Mesendoderm (in vitro differentiated cells): ENCODE data around the gene MET.

Experiments
- DNase-seq: peaks from one replicate; pipeline ENCODE4 v3.0.0; 2013
- H2AK5ac ChIP-seq: 2 replicates; pipeline ENCODE4 v1.6.1; 2013; ENCODE audit warnings: low read length, inconsistent platforms
- H2BK120ac ChIP-seq: 2 replicates; pipeline ENCODE4 v1.6.1; 2013; ENCODE audit warnings: low read depth, mild to moderate bottlenecking, low read length, moderate library complexity, mixed read lengths
- H2BK15ac ChIP-seq: replicated peaks from 2 replicates; pipeline ENCODE4 v1.6.1; 2013; ENCODE audit warnings: low read depth, mild to moderate bottlenecking, moderate library complexity
- H2BK5ac ChIP-seq: 2 replicates; pipeline ENCODE4 v1.6.1; 2013; ENCODE audit warnings: low read length, inconsistent platforms
- H3K18ac ChIP-seq: 2 replicates; pipeline ENCODE4 v1.6.1; 2013; ENCODE audit warnings: mild to moderate bottlenecking, low read length, mixed read lengths
- H3K23ac ChIP-seq: one replicate; pipeline ENCODE4 v1.6.1; 2013; ENCODE audit warnings: low read length
- H3K27ac ChIP-seq: 2 replicates; pipeline ENCODE4 v1.5.1; 2013; ENCODE audit warnings: low read depth, mild to moderate bottlenecking, inconsistent platforms, low read length, moderate library complexity
- H3K27me3 ChIP-seq: 2 replicates; pipeline ENCODE4 v1.6.1; 2013; ENCODE audit warnings: low read length, control low read depth, mild to moderate bottlenecking, inconsistent platforms; ENCODE audit not compliant: insufficient read depth, poor library complexity
- H3K36me3 ChIP-seq: 2 replicates; pipeline ENCODE4 v1.6.1; 2013; ENCODE audit warnings: low read length, inconsistent platforms; ENCODE audit not compliant: control insufficient read depth, insufficient read depth
- H3K4ac ChIP-seq: one replicate; pipeline ENCODE4 v1.6.1; 2013; ENCODE audit warnings: low read depth, mild to moderate bottlenecking, low read length, moderate library complexity
- H3K4me1 ChIP-seq: 2 replicates; pipeline ENCODE4 v1.6.1; 2013; ENCODE audit warnings: low read depth, low read length, inconsistent platforms; ENCODE audit not compliant: control insufficient read depth
- H3K4me2 ChIP-seq: 2 replicates; pipeline ENCODE4 v1.6.1; 2013; ENCODE audit warnings: low read length
- H3K4me3 ChIP-seq: 2 replicates; pipeline ENCODE4 v1.5.1; 2013; ENCODE audit warnings: mild to moderate bottlenecking, low read length
- H3K56ac ChIP-seq: one replicate; pipeline ENCODE4 v1.6.1; 2013; ENCODE audit warnings: low read length
- H3K79me1 ChIP-seq: 2 replicates; pipeline ENCODE4 v1.6.1; 2013; ENCODE audit warnings: low read length, inconsistent platforms
- H3K79me2 ChIP-seq: 2 replicates; pipeline ENCODE4 v1.6.1; 2013; ENCODE audit warnings: mild to moderate bottlenecking, low read length; ENCODE audit not compliant: control insufficient read depth, insufficient read depth
- H3K9ac ChIP-seq: 2 replicates; pipeline ENCODE4 v1.6.1; 2013; ENCODE audit warnings: low read length, inconsistent platforms
- H4K5ac ChIP-seq: one replicate; pipeline ENCODE4 v1.6.1; 2013; ENCODE audit warnings: low read length
- H4K8ac ChIP-seq: one replicate; pipeline ENCODE4 v1.6.1; 2013; ENCODE audit warnings: low read depth, mild to moderate bottlenecking, control low read depth, low read length, moderate library complexity
- WGBS: extraction: QIAGEN DNeasy Blood & Tissue Kit; methylation state at CpG from one replicate; pipeline ENCODE4 v1.1.7; 2013; ENCODE audit warnings: low lambda C conversion rate, missing lambda C conversion rate; ENCODE audit not compliant: insufficient coverage; ENCODE audit errors: extremely low coverage; 5-methylcytosine and 5-hydroxymethylcytosine counted together

The MET gene

DNA sequence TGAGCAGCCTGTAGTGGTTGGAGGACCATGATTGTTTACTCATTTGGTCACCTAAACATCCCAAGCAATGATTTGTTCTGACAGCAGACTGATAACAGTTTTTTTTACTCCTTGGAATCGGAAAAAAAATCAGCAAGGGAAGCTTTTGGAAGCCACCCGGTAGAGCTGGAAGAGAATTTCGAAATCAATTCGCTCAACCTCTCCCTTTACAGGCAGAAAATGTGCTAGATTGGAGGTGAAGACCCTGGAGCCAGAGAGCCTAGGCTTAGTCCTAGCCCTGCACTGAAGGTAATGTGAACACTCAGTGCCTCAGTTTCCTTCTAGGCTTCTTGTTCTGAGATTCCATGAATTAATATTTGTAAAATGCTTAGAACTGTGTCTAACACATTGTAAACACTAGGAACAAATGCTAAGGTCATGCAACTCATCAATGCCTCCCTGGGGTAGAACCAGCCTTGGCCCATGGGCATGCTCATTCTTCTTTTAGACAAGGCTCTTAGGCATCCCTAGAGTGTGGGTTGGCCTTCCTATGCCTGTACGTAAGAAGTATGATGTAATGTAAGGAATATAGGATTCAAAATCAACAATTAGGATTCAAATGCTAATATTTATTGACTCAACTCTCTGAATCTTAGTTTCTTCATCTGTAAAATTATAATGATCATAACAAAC lies 52.7 kb downstream of the MET start:
- no CpG with 5 or more reads among the region's 5 CpGs for WGBS

DNA sequence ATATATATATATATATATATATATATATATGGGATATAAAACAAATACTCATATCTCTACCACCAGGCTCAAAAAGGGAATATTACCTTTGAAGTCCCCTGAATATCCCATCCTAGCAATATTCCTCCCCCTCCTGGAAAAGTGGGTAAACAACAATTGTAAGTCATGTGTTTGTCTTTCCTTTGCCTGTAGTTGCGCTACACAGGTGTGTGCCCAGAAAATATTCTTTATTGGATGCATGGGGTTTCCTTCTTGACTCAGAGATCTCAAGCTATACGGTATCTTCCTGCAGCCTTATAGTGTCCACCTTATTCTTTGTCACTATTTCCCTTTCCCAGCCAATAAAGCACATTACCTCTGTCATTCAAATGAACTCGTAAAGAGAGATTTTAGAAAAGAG lies 54.2 kb downstream of the MET start:
- no peaks in the 10 kb centered on the region for H3K79me2 ChIP-seq

More for the DNA sequence above, 52.7 kb downstream of the MET start:
- Histone ChIP-seq H3K56ac (no peak overlapping the region), H2BK15ac (no peak overlapping the region), H3K4me2 (no peak overlapping the region), H4K5ac (no peak overlapping the region), H3K79me1 (no peaks in the 10 kb centered on the region), H2BK120ac (no peak overlapping the region), H3K4me3 (no peak overlapping the region), H3K36me3 (no peaks in the 10 kb centered on the region), H3K27ac (no peak overlapping the region), H3K23ac (no peak overlapping the region), H3K27me3 (no peaks in the 10 kb centered on the region), H4K8ac (no peak overlapping the region), H3K4ac (no peak overlapping the region), H2BK5ac (no peak overlapping the region), H3K18ac (no peak overlapping the region), H3K9ac (no peak overlapping the region), H2AK5ac (no peak overlapping the region), H3K4me1 (peaks cover 2% of the 10 kb centered on the region), H3K79me2 (no peaks in the 10 kb centered on the region)
- no peak for DNase-seq

DNA sequence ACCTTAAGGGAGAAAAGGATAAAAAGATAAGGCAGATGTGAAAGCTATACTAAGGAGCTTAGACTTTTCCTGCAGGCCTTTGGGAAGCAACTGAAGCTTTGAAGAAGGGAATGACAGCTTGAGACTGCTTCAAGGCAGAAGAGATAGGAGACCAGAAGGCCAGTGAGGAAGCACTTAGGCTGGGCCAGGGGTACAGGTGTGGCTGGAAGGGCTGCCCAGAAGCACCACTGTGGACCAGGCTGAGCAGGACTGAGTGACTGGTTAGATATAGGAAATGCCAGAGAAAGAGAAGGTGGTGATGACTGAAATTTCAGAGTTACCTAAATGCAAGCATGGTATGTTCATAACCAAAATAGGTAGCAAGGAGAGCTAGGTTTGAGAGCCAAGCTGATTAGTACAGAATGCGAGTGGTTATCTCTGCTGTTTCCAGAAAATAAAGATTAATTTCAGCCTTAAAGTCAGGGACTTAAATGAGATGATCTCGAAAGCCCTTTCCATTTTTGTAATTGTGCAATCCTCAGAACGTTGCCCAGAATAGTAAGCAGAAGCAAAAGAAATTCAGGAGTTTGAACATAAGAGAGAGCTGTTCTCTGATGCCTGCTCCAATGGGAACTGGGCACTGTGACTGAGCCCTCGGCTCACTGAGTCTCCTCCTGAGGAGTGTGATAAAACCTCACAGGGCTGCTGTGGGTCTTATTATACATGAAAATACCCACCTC lies 54.9 kb downstream of the MET start:
- no peak overlapping the region for H3K18ac ChIP-seq
- H3K23ac ChIP-seq: no peak overlapping the region
- H2BK5ac ChIP-seq: no peak overlapping the region
- H3K4me1 ChIP-seq: peaks cover 2% of the 10 kb centered on the region
- H3K79me1 ChIP-seq: no peaks in the 10 kb centered on the region
- no peak overlapping the region for H3K4me2 ChIP-seq
- no peak overlapping the region for H3K56ac ChIP-seq
- H2AK5ac ChIP-seq: no peak overlapping the region
- no peak overlapping the region for H3K4me3 ChIP-seq
- no peak overlapping the region for H3K9ac ChIP-seq
- no peaks in the 10 kb centered on the region for H3K36me3 ChIP-seq
- H3K27me3 ChIP-seq: no peaks in the 10 kb centered on the region
- no peak overlapping the region for H3K27ac ChIP-seq
- no peaks in the 10 kb centered on the region for H3K79me2 ChIP-seq
- H4K8ac ChIP-seq: no peak overlapping the region
- no peak overlapping the region for H2BK120ac ChIP-seq
- peak; percentile 35 for DNase-seq
- H4K5ac ChIP-seq: no peak overlapping the region
- no peak overlapping the region for H2BK15ac ChIP-seq
- H3K4ac ChIP-seq: no peak overlapping the region
- no CpG with 5 or more reads among the region's 4 CpGs for WGBS

More for the DNA sequence above, 54.2 kb downstream of the MET start:
- H3K36me3 ChIP-seq: no peaks in the 10 kb centered on the region
- H3K27me3 ChIP-seq: no peaks in the 10 kb centered on the region
- no peak overlapping the region for H2BK15ac ChIP-seq
- H3K56ac ChIP-seq: no peak overlapping the region
- no peak overlapping the region for H3K4me3 ChIP-seq
- no peak overlapping the region for H3K4ac ChIP-seq
- no peak overlapping the region for H4K5ac ChIP-seq
- no peak overlapping the region for H3K4me2 ChIP-seq
- no peak overlapping the region for H2BK5ac ChIP-seq
- no peak overlapping the region for H3K27ac ChIP-seq
- no peak overlapping the region for H2BK120ac ChIP-seq
- no CpG with 5 or more reads among the region's 3 CpGs for WGBS
- H2AK5ac ChIP-seq: no peak overlapping the region
- H3K23ac ChIP-seq: no peak overlapping the region
- no peak overlapping the region for H4K8ac ChIP-seq
- H3K79me1 ChIP-seq: no peaks in the 10 kb centered on the region
- H3K9ac ChIP-seq: no peak overlapping the region
- peaks cover 2% of the 10 kb centered on the region for H3K4me1 ChIP-seq
- no peak for DNase-seq
- H3K18ac ChIP-seq: no peak overlapping the region

DNA sequence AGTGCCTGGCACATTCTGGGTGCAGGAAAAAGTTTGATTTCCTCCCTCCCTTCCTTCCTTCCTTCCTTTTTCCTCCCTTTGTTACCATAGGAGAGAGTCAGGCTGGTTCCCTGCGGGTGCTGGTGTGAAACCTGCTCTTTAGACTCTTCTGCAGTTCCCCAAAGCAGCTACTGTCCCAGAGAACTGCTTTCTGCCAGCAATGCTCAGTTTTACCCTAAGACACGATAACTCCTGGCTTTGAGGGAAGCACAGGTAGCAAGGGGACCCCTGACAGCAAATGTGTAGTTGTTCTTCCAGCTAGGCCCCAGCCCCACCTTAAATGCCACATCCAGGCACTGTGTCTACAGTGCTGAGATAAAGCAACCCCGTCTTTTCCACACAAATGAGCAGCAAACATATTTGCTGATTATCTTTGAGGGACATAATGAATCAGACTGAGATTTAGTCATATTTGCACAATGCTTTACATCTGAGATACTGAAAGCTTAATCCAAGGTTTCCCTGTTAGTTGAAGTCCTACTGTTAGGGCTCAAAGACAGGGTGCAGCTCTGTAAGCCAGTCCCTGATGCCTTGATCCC lies 55.5 kb downstream of the MET start:
- WGBS: no CpG with 5 or more reads among the region's 3 CpGs
- Histone ChIP-seq H3K79me2 (no peaks in the 10 kb centered on the region), H3K27ac (no peak overlapping the region), H2BK120ac (no peak overlapping the region), H4K5ac (no peak overlapping the region), H2AK5ac (peak overlapping the region; percentile 15), H2BK15ac (no peak overlapping the region), H3K9ac (no peak overlapping the region), H3K36me3 (no peaks in the 10 kb centered on the region), H3K27me3 (no peaks in the 10 kb centered on the region), H3K79me1 (no peaks in the 10 kb centered on the region), H3K18ac (no peak overlapping the region), H3K23ac (no peak overlapping the region), H3K4me1 (peaks cover 2% of the 10 kb centered on the region), H4K8ac (no peak overlapping the region), H3K56ac (no peak overlapping the region), H2BK5ac (no peak overlapping the region), H3K4me2 (no peak overlapping the region), H3K4me3 (no peak overlapping the region), H3K4ac (no peak overlapping the region)
- DNase-seq: no peak

DNA sequence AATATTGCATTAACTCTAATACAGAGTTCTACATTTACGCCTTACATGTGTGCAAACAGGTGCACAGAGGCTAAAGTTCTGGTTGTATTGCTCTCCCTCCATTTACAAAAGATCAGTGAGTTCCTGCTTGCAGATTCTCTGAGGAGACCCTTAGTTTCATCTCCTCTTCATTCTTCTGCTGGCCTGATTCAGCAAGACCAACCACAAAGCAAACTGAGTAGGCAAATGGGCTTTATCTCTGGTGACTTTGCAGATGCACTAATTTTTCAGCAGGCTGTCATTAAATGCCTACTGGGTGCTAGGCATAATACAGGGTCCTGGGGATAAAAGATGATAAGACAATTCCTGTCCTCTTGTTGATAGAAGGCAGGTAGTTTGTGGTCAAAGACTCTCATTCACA lies 56.4 kb downstream of the MET start:
- WGBS: no CpG with 5 or more reads among the region's 1 CpG
- Histone ChIP-seq H3K36me3 (no peaks in the 10 kb centered on the region), H3K4ac (no peak overlapping the region), H3K79me1 (no peaks in the 10 kb centered on the region), H3K4me1 (peaks cover 2% of the 10 kb centered on the region), H2BK120ac (no peak overlapping the region), H2AK5ac (no peak overlapping the region), H2BK15ac (no peak overlapping the region), H3K4me2 (no peak overlapping the region), H3K18ac (no peak overlapping the region), H3K79me2 (no peaks in the 10 kb centered on the region), H3K27me3 (no peaks in the 10 kb centered on the region), H3K9ac (no peak overlapping the region), H4K5ac (no peak overlapping the region), H3K56ac (no peak overlapping the region), H4K8ac (no peak overlapping the region), H3K27ac (no peak overlapping the region), H3K4me3 (no peak overlapping the region), H2BK5ac (no peak overlapping the region), H3K23ac (no peak overlapping the region)
- DNase-seq: peak; percentile 77
